HG03064 (cell line): ENCODE data around the gene FAM83B.
"Not testable (repeated sequence)": the region's sequence is repeated elsewhere in the genome, so short reads cannot be mapped to it uniquely, and the experiment has no call there.

Source experiments
- ATAC-seq: cut with Tn5 transposase; IDR thresholded peaks from one replicate; pipeline ENCODE4 v1.9.1; 2021; ENCODE audit warnings: low read depth; ENCODE audit not compliant: unreplicated experiment

The FAM83B gene, protein sequence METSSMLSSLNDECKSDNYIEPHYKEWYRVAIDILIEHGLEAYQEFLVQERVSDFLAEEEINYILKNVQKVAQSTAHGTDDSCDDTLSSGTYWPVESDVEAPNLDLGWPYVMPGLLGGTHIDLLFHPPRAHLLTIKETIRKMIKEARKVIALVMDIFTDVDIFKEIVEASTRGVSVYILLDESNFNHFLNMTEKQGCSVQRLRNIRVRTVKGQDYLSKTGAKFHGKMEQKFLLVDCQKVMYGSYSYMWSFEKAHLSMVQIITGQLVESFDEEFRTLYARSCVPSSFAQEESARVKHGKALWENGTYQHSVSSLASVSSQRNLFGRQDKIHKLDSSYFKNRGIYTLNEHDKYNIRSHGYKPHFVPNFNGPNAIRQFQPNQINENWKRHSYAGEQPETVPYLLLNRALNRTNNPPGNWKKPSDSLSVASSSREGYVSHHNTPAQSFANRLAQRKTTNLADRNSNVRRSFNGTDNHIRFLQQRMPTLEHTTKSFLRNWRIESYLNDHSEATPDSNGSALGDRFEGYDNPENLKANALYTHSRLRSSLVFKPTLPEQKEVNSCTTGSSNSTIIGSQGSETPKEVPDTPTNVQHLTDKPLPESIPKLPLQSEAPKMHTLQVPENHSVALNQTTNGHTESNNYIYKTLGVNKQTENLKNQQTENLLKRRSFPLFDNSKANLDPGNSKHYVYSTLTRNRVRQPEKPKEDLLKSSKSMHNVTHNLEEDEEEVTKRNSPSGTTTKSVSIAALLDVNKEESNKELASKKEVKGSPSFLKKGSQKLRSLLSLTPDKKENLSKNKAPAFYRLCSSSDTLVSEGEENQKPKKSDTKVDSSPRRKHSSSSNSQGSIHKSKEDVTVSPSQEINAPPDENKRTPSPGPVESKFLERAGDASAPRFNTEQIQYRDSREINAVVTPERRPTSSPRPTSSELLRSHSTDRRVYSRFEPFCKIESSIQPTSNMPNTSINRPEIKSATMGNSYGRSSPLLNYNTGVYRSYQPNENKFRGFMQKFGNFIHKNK

GRCh38 chr6:54846243-54846856 lies at the start of gene FAM83B:
TSS of gene FAM83B (plus strand) at chr6:54846771. CDS start at chr6:54870247, 23,476 bp downstream.
- ATAC-seq, result no peak

DNA sequence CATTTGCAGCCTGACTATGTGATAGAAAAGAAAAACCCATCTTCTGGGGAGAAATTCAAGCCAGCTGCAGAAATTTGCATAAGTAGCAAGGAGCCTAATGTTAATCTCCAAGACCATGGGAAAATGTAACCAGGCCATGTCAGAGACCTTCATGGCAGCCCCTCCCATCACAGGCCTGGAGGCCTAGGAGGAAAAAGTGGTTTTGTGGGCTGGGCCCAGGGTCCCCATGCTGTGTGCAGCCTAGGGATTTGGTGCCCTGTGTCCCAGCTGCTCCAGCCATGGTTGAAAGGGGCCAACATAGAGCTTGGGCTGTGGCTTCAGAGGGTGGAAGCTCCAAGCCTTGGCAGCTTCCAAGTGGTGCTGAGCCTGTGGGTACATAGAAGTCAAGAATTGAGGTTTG lies 49.7 kb upstream of the FAM83B start:
- ATAC-seq, result not testable (repeated sequence)

GRCh38 chr6:54800050-54800600 lies 46.4 kb upstream of the FAM83B start:
- no peak for ATAC-seq

- ATAC-seq, result no peak
Observed at GRCh38 chr6:54801244-54801643, 45.3 kb upstream of the FAM83B start.

DNA sequence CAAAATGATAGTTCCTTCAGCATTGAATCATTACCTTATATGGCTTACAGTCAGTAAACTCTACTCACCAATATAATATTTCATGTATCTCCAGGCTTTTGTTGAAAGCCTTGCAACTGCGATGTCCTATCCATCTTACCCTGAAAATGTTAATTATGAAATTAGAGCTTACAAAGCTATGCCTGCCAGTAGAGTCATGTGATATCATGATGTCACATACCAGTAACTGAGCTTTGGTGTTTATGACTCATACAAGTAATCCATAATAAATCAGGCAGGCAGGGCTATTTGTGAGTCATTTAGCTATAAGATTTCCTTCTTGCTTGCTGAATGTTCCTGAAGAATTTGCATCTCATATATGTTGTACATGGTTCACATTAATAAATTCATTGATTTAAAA lies 44.9 kb upstream of the FAM83B start:
- no peak for ATAC-seq

DNA sequence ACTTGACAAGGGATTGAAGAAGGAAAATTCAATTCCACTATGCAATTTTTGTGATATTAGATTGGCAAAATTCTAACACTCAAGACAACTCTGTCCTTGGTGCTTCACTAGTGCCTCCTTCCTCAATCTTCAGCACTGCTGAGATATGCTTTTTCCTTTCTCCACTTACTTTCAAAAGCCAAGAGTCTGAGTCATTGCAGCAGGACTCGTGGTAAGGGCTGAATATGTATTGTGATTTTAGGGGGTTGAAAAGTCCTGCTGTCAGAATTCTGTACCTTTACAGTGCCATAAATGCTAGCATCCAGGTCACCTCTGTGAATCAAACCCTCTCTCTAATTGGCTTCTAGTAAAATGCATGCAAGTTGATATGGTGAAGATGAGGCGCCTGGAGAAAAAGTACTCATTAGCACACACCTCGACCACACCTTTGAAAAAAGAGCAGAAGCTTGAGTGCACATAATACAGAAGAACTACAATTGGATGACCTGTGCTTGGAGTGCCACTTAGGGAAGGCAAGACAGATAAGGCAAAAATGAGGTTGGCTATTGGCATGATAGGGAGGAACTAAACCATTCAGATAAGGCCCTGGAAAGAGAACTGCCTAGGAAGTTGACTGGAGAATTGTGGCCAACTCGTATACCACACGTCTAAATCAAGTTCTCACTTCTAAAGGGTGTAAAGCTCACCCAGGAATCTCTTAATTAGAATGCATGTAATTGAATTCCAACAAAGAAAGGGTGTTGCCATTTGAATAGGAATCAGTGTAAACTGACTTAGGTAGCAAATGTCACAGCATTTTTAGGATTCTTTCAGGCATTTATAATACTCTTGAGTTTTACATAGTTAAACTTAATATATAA lies 43.6 kb upstream of the FAM83B start:
- ATAC-seq, result no peak

GRCh38 chr6:54805077-54805476 lies 41.5 kb upstream of the FAM83B start:
- no peak for ATAC-seq

GRCh38 chr6:54810147-54810546 lies 36.4 kb upstream of the FAM83B start:
- no peak for ATAC-seq

GRCh38 chr6:54813892-54814291 lies 32.7 kb upstream of the FAM83B start:
- no peak for ATAC-seq

- ATAC-seq, result no peak
Observed at GRCh38 chr6:54817236-54817635, 29.3 kb upstream of the FAM83B start.

GRCh38 chr6:54817834-54818233 lies 28.7 kb upstream of the FAM83B start:
- ATAC-seq, result no peak

GRCh38 chr6:54824225-54824624 lies 22.3 kb upstream of the FAM83B start:
- not testable (repeated sequence) for ATAC-seq

DNA sequence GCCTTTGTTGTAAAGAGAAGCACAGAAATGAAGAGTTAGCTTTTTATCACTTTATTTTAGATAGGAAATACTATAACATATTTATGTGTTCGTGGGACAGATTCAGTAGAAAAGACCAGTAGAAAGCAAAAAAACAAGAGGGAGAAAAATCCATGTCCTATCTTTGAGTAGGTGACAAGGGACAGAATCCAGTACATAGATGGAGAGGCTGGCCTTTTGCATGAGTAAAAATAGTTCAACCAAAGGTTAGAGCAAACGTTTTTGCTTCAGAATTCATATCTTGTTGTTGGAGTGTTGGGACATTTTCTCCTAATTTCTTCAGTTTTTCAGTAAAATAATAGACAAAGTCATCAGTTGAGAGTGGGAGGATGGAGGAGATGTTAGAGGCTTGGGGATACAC lies 19.6 kb upstream of the FAM83B start:
- no peak for ATAC-seq

- no peak for ATAC-seq
Observed at GRCh38 chr6:54830216-54830615, 16.4 kb upstream of the FAM83B start.

DNA sequence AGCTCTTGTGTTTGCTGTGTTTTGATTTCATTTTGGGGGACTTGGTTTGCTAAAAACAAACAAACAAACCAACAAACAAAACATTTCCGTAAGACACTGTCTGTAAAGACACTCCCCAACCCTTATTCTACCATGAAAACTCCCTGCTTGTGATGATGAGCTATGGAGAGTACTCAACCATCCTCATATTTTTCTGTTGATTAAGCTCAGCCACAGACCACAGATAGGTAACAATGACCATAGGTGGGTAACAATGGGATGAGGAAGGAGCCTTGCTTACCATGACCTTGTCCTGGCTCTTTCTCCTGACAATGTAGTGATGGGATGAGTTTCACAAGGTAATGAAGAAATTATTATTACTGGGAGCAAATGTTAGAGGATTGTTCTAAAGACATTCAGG lies 11.4 kb upstream of the FAM83B start:
- no peak for ATAC-seq

- ATAC-seq, result no peak
Observed at GRCh38 chr6:54846857-54847674, 495 bp downstream of the FAM83B start.

DNA sequence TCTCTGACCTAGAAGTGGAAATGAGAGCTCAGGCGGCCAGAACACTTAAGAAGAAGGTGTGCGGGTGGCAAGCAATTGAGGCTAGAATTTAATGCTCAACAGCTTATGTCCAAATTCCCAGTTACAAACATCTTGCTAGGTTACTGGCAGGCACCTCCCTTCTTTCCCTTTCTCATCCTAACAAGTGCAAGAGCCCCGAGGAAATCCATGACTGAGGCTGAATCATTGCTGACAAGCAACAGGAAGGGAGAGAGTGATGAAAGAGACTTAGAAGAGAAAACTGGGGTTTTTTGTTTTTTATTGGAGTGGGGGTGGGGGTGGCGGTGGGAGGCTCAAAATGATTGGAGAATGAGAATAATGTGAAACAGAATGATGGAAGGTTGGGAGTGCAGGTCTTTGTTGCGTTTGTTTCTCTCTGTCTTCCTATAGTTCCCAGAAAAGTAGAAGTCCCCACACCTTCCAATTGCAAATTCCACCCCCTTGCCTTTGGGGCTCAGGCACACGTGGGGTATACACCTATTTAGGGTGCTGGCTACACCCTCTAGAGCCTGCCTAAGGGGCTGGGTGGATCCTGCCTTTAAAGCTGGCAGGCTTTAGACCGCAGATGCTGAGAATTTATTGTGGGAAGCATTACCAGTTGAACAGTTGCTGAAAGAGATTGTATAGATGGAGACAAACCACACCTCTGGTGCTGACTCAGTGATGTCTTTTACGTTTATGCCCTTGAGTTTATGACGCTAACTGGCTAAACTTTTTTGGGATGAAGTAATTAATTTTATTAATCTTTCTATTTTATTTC lies 1.4 kb downstream of the FAM83B start:
- ATAC-seq, result no peak

- ATAC-seq, result no peak
Observed at GRCh38 chr6:54850114-54850513, 3.5 kb downstream of the FAM83B start.
